ENCODE data around the gene SIGLECL1.
A peak's percentile ranks its signal among the peaks of the same experiment; 100 is the strongest.

The SIGLECL1 gene

DNA sequence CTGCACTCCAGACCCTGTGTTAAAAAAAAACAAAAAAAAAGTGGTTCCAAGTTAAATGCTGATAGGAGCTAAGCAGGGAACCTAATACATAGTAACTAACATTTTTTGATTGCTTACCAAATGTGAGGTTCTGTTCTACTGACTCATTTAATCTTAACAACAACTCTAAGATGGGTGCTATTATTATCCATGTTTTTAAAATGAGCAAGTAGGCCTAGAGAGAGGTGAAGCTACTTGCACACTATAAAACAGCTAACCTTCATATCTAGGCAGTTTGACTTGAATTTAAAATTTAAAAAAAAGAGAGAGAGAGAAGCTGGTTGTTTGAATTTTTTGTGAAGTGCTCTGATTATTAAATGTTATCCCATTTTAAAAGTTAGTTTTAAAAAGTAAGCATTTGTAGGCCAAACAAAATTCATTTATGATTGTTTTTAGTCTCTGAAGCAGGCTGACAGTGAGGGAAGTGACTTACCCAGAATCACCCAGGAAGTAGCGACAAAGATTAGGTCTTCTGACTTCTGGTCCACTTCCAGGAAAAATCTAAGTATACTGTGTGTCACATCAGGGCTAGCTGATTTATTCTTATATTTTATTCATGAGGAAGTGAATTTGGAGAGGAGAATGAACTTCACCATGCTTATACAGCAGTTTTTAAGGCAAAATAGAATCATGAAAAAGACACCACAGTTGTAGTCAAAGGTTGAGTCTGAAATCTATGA, 2.4 kb downstream of the SIGLECL1 start:
- peak in 3 of 4 experiments; percentile 24 to 62 (median 48) for DNase-seq

GRCh38 chr19:51256155-51256625, 5.3 kb downstream of the SIGLECL1 start:
- DNase-seq: no peak

DNA sequence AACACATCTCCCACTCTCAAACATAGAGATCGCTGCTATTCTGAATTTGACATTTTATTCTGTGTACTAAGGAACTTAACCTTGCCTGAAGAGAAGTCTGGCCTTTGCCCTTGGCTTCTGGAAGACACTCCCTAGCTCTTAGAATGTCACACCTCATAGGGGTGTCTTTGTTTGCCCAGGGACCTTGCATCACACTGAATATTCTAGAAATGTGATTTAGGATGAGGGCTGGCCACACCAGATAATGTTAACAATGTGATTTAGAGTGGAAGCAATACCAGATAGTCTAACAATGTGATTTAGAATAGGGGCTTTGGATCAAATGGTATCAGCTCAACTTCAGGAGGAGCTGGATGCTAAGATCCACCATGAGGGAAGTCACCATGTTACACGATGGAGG, 6.6 kb downstream of the SIGLECL1 start:
- DNase-seq: no peak

GRCh38 chr19:51258165-51259160, 7.6 kb downstream of the SIGLECL1 start:
- peak in 2 of 4 experiments; percentile 26 for DNase-seq

- DNase-seq: peak; percentile 78 to 85 (median 80)
These were observed 8.7 kb downstream of the SIGLECL1 start for GRCh38 chr19:51259348-51260245.

- peak in 3 of 4 experiments; percentile 21 to 31 (median 26) for DNase-seq
These were observed 12.9 kb downstream of the SIGLECL1 start for GRCh38 chr19:51263808-51264207.

DNA sequence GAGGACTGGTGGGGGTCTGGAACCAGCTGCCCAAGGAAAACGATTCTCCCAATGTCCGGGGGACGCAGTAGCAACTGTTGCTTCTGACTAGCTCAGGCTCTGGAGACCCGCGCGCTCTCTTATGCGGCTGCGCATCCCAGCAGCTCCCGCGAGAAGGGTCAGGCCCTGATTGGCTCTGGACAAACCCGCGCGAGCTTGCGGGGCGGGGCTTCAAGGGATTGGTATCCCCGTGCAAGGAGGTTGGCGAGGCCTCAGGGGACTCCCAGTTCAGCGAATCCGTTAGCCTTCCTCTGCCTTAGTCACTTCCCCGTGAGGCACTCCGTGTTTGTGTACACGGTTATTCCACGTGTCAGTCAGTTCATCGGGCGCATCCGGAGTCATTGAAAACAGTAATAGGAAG, 20.2 kb downstream of the SIGLECL1 start:
- DNase-seq: peak; percentile 35 to 56 (median 38)

DNA sequence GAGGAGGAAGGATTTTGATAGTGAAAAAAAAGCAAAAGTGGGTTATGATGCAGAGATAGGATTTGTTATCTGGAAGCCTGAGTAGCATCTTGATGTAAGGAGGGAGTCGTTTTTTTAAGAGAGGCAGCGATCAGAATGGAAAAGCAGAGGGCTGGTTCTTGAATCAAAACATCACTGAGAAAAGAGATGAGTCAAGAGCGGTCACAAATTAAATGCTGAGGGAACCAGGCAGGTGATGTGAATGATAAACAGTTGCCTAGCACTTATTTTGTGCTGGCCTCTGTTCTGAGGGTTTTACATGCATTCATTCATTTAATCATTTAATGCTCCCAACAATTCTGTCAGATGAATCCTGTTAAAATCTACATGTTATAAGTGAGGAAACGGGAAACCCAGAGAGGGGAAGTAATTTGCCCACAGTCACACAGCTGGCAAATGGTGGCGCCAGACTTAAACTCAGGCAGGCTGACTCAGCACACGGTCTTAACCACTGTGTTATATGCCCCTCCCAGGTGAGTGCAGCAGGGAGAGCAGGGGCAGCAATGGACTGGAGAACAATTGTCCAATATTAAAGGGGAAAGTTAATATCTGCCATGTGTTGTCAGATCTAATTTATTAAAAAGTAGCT, 21.4 kb downstream of the SIGLECL1 start:
- peak; percentile 52 to 72 (median 64) for DNase-seq

DNA sequence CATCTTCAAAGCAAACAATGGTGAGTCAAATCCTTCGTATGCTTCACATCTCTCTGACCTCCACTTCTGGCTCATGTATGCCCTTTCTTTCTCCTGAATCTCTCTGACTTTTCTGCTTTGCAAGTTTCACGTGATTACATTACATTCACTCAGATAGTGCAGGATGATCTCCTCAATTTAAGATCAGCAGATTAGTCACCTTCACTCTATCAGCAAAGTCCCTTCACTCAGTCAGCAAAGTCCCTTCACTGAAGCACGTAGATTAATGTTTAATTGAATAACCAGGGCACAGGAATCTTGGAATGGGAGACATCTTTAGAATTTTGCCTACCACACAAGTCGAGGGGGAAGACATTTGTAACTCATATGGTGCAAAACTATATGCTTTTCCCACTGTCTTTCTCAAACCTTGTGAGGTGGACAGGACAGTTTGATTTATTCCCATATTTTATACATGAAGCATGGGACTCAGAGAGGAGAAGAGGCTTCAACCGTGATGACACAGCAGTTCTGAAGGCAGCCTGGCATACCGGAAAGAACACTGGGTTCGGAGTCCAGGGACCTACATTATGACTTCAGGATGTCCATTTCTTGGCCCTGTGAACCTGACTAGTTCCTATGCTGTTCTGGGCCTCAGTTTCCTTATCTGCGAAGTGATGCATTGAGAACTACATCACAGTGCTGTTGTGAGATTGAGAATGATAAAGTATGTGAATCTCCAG, 23.3 kb downstream of the SIGLECL1 start:
- DNase-seq: no peak

DNA sequence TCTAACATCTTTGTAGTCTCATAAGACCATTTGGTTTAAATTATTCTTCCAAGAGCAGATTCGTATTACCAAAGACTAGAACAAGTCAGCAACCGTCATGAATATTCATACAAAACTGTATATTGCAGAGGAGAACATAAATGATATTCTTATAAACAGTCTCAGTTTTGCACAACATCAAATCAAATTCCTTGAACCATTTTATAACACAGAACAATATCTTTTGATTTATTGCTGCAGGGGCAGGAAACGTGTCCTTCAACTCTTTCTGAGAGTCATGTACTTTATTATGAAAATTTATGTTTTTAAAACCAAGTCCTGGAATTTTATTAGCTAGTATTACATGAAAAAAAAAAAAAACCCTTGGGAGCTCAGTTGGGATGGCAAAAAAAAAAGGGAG, 26.2 kb downstream of the SIGLECL1 start:
- no peak for DNase-seq

DNA sequence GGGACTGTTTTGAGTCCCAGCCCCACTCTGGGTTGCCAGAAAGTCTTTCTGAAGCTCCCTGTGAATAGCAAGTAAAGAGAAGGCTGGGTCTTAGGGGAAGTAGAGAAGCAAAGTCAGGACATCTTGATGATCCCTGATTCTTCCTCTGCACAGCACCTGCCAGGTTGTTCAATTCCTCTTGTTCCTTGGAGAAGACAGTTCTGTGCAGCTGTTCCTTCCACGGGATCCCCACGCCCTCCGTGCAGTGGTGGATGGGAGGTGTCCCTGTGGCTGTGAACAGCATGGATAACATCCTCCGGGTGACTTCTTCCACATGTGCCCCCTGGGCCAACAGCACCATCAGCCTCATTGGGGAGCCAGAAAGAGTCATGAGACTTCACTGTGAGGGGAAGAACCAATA, 31.5 kb downstream of the SIGLECL1 start:
- no peak for DNase-seq

GRCh38 chr19:51285682-51286081, 34.8 kb downstream of the SIGLECL1 start:
- no peak for DNase-seq

DNA sequence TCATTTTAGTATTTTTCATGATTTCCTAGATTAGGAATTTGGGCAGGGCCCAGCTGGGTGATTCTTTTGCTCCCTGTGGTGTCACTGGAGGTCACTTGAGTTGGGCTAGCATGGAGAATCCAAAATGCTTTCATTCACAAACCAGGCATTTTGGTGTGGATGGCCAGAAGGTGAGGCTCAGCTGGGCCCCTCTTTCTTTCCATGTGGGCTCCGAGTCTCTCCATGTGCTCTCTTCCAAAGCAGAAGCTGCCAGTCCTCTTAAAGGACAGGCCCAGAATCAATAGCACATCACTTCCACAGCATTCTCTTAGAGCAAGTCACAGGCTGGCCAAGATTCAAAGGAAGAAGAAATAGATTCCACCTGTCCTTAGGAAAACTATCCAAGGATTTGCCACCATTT, 38.8 kb downstream of the SIGLECL1 start:
- no peak for DNase-seq

DNA sequence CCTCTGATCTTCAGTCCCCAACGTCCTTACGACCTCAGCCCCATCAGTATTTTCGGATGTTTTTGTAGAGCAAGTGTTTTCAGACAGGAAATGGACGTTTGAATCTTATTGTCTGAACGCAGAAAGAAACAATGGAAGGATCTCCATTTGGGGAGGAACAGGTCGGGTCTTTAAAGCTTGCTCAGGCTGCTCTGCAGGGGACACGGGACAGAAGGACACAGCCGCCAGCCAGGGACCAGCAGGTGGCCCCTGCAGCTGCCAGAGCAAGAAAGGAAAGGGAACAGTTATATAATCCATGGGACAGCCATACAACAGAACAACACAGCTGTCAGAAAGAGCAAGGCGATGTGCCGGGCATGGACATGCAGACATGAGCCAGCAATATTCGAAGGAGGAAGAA, 42.1 kb downstream of the SIGLECL1 start:
- no peak for DNase-seq

GRCh38 chr19:51293571-51294210, 42.8 kb downstream of the SIGLECL1 start:
- DNase-seq: no peak

DNA sequence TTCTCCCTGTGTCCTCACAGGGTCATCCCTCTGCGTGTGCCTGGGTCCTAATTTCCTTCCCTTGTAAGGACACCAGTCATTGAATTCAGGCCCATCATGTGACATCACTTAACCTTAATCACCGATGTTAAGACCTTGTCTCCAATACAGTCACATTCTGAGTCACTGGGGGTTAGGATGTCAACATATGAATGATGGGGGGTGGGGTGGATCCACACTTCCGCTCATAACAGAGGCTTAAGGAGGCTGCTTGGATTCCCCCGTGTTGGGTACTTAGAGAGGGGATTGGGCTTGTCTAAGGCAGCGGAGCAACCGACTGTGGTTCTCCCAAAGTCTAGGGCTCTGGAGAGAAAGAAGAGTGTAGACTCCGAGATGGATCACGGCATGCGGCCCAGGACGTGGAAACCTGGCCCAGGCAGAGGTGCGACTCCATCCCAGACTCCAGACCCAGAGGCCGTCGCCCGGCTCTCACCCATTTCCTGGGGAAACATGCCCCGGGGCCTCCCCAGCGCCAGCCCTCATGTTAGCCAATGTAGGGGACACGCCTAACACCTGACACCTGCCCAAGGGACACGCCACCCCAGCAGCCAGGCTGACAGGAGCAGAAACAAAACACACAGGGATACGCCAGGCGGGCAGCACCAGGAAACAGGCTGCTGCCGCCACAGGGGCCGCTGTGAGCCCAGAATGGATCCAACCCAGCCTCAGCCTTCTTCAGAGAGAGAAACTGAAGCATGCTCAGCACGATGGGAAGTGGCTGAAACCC, 43.5 kb downstream of the SIGLECL1 start:
- DNase-seq: no peak

- no peak for DNase-seq
These were observed 44.1 kb downstream of the SIGLECL1 start for GRCh38 chr19:51294977-51295375.

- no peak for DNase-seq
These were observed 44.7 kb downstream of the SIGLECL1 start for GRCh38 chr19:51295382-51296126.

All from suppressor macrophage (primary cell).